Kidney tubule cell (primary cell): Measurements from ENCODE around the gene LGALS3BP.
A peak's percentile ranks its signal among the peaks of the same experiment; 100 is the strongest.
"Not testable (repeated sequence)": the region's sequence is repeated elsewhere in the genome, so short reads cannot be mapped to it uniquely, and the experiment has no call there.

Experiments used
- DNase-seq: peaks from one replicate; pipeline ENCODE4 v3.0.0-alpha.2; 2018; ENCODE audit warnings: low spot score

The LGALS3BP gene

DNA sequence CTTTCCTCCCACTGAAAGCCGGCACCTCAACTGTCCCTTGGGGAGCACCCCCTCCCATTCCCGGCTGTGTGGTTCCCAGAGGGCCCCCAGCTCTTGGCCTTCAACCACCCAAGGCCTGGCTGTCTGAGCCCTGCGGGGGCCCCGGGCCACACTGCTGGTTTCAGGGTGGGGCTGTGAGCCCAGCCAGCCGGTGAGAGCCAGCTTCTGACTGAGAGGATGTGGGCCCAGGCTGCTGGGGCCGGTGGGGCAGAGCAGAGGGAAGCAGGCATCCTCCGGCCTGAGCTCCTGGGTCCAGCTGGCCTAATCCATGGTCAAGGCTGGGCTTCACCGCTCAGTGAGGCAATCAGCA is 875 bp upstream of the LGALS3BP start:
- DNase-seq: no peak

DNA sequence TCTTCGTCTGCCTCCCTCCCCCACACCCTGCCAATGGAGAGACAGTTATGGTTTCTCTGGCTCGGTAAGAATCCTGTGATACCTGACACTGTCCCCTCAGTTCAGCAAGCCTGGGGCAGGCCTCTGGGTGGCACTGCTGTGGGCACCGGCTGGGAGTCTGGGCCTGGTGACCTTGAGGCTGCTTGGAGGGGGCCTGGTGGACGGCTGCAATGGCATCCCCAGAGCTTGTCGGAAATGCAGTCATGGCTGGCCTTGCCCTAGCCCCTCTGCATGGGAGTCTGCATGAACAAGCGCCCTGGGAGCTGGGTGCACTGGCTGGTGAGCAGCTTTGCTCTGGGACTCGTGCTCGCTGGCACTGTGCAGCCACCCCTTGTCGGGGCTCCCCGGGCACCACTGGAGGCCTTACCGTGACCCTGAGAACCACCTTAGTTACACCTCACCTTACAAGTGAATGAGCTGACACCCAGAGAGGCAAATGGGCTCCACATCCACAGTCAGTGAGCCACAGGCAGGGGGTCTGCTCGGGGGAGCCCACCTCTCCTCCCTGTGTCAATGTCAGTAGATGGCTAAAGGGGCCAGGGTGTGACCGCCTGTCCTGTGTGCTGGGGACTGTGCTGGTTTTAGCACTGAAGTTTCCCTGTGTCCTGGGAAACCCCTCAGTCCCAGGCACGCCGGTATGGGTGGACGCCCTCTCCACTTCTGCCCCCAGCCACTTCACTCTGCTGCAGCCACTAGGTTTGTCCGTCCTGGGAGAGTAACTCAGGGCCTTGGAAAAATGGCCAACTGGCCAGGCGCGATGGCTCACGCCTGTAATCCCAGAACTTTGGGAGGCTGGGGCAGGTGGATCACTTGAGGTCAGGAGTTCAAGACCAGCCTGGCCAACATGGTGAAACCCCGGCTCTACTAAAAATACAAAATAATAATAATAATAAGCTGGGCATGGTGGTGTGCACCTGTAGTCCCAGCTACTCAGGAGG is 1.4 kb downstream of the LGALS3BP start:
- peak; percentile 23 for DNase-seq

DNA sequence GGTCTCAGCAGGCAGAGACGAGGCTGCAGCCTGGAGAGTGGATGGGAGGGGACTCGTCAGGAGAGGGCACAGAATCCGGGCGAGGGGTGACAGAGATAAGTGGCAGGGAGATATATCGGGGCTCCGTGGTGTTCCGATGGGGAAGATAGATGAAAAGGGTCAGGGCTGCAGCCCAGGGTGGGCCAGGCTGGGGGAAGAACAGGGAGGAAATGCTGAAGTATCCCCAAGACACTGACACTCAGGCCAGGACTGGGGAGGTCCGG is 2.1 kb downstream of the LGALS3BP start:
- DNase-seq: no peak

DNA sequence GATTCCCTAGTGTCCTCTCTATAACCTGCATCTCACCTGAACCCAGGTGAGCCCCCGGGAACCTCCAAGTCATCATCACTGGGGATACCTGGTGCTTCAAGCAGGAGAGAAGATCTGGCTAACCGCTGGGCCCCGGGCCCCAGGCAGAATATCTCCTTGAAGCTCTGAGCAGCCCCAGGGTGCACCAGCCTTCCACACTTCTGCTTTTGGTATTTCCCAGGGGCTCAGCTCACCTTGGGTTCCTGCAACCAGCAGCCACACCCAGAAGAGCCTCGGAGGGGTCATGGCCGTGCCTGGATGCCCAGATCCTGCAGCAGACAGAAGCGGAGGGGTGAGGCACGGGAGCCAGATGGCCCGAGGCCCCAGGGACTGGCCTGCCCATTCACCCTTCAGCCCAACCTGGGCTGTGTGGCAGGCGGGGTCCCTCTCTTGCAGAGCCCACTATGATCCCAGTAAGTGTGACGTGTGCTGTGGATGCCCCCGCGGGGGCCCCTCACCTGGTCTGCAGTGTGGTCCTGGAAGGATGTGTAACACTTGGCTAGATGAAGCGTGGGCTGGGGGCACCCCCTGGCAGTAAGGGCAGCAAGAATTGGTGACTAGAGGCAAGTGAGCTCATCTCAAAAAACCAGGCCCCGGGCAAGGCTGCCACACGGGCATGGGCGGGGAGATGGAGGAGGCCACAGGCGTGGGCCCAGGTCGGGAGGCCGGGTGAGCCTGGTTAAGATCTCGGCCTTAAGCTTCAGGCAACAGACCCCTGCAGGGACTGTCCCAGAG is 2.6 kb downstream of the LGALS3BP start:
- DNase-seq: no peak

DNA sequence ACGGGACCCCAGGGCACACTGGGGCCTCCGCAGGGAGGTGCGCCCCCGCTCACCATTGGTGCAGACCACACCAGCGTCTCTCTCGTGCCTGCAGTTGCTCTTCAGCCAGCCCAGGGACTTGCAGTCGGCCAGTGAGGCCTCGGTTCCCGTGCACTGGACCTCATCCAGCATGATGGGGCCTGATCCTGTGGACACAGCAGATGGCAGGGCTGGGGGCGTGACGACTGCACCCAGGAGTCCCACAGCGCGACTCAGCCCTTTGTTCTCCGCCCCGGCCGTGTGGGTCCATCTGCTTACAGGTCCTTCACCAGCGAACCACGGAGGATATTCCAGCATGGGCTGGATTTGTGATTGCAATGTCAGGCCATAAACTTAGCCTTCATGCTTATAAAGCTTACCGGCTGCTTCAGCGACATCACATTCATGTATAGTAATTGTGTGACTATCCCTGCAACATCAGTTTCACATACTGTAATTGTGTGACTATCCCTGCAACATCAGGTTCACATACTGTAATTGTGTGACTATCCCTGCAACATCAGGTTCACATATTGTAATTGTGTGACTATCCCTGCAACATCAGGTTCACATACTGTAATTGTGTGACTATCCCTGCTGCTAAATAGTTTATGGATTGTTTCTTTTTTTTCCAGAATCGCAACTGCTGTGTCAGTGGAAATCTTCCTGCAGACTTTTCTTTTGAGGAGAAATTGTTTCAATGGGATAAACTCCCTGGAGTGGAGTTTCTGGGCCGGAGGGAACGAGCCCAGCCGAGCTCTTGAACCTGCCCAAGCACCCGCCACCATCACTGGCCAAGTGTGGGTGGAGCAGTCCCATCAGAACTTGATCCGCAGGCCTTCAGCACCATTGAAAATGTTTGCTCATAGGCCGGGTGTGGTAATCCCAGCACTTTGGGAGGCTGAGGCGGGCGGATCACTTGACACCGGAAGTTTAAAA is 4.8 kb downstream of the LGALS3BP start:
- DNase-seq: peak; percentile 22

DNA sequence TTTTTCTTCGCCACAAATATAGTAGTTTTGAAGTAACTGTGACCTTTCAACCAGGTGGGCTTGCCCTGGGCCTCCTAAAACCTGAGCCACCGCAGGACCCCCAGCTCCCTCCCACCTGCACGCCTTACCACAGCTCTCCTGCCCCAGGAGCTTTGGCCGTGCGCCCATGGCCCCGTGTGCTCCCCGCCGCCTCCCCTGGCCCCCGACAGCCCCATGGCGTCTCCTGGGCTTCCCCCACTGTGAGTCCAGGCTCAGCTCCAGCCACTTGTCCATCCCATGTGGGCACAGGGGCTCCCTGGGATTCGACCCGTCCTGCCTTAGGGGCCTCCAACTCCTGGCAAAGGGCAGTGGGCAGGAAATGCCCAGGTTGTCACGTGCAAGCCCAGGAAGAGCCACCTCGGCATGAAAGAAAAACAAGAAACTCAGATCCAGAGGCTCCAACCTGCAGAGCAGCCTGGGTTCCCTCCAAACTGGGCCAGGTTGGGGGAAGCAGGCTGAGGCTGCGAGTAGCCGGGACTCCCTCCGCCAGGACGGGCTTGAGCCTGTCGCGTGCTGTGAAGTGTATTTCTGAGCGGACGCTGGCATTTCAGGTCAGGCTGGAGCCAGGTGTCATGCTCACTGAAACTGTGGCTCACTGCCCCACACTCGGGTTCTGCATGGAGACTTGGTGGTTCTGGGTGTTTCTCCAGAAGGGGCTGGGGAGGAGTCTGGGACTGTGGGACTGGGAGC is 5.8 kb downstream of the LGALS3BP start:
- no peak for DNase-seq

DNA sequence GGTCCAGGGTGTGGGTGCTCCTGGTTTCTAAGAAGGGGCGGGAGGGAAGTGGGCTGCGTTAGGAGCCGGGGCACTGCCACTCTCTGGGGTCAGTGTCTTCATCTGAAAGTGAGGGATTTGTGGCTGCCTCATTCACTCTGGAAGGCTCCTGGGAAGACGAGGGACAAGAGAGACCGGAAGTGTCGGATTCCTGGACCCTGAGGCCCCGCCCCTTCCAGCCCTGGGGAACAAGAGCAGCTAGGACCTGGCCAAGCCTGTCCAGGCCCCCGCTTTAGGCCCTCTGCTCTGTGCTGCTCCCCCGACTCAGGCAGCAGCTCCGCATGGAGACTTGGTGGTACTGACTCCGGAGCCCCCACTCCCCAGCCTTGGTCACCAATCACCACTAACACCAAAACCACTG is 6.5 kb downstream of the LGALS3BP start:
- no peak for DNase-seq

DNA sequence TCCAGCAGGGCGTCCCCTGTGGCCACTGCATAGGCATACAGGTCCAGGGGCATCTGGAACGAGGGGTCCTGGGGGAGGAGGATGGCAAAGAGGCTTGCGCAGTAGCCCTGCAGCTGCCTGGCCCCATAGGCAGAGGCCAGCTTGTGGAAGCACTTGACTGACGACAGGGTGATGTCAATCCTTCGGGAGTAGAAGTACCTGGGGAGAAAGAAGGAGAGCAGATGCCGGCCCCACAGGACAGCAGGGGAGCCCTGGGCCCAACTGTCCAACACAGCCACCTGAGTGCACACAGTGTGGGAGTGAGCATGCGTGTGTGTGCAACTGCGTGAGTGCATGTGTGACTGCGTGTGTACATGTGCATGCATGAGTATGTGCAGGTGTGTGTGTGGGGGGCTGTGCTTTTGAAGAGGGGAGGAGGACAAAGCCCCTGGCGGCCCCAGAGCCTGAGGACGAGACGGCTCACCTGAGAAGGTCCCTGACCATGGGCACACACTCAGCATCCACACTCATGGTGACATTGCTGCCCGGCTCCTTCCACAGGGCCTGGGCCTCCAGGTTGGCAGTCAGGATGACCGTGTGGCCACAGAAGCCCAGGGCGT is 7.1 kb downstream of the LGALS3BP start:
- DNase-seq: no peak

DNA sequence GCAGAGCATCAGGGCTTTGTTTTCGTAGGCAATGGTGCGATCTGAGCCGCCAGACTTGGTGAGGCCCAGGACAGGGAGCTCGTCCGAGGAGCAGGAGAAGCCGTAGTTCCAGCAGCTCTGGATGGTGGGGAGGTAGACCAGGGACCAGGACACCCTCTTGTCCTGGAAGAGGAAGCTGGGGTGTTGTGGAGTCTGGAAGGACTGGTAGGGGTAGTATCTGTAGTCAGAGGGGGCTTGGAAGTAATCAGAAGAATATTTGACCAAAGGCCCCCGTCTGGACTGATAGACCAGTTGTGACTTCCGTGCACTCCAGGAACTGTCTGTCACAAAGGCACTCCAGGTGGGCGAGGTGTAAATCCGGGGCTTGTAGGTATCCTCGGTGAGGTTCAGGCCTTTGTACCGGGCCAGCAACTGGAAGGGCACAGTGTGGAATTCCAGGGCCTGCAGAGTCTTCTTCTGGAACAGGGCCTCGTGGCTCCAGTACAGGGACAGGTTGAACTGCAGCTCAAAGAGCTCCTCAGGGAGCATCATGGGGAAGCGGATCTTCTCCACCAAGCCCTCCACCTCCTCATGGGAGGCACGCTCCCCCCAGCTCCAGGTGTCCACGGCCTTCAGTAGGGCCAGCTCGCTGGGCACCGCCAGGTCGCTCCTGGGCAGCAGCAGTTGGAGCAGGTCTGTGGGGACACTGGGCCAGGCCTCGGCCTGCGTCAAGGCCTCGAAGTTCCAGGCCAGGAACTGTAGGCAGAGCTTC is 7.8 kb downstream of the LGALS3BP start:
- no peak for DNase-seq

DNA sequence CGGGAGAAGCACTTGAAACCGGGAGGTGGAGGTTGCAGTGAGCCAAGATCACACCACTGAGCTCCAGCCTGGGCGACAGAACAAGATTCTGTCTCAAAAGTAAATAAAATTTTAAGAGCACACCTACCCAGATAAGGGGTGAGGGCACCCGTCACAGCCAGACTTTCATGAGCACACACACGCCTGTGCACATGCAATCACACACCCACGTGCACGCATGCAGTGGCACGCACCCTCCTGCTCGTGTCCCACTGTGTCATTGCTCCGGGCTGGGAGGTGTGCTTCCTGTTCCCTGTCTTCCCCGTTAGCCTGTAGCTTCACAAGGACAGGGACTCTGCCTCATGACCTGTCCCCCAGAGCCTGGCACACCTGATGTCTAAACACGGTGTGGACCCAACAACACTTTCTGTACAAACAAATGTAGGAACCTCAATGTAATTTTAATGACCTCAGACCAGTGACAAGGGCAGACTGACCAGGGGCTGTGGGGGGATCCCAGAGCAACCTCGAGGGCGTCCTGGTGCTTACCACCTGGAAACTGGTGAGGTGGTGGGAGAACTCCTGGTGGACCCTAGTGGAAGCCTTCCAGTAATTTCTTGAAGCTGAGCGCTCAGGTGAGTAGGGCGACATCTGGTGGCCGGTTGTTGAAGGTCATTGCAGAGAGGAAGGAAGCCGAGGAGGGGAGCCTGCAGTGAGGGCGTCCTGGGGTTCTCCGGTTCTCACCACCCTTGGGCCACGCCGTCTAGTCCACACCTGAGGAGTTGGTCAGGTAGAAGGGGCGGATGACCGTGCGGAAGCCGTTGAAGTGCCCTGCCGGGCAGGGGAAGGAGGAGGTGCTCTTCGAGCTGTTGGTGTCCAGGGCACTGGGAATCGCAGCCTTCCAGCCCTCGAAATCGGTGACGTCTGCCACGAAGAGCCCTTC is 8.6 kb downstream of the LGALS3BP start:
- peak; percentile 74 for DNase-seq

DNA sequence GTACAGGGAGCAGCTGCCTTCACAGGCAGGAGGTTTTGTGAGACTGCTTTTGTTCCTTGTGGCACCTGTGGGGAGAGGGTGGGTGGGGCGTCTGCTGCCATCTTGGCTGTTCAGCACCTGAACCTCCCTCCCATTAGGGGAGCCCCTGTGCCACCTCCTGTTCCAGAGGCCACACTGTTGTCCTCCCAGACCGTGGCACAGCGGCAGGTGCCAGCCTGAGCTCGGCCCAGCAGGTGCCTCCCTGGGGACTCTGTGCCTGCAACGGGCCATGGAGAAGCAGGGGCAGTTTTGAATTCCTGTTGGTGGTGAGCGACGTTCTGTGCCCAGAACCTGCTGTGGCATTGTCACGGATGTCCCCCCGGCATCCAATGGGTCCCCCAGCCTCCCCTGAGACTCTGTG is 9.9 kb downstream of the LGALS3BP start:
- DNase-seq: no peak

DNA sequence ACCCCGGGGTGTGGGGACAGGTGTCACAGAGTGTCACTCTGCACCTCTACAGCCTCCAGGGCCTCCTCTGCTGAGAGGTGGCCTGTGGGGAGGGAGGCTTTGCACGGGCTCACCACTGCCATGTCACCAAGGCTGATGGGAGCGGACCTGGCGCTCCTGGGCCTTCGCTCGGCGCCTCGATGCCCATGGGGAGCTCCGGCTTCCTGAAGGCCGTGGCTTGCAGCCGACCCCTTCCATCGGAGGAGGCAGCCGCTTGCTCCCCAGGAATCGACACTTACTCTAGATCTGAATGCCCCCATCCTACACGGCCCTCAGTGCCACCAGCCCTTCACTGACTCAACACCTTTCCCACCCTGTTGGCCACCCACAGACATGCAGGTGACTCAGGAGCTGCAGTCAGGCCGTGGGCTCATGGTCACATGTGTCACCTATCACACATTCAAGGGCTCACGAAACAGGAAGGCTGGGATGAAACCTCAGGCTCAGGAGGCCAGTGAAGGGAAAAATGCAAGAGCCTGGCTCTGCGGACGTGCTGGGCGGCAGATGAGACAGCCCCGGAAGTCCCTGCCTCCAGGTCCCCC is 11.9 kb downstream of the LGALS3BP start:
- DNase-seq: peak; percentile 68

DNA sequence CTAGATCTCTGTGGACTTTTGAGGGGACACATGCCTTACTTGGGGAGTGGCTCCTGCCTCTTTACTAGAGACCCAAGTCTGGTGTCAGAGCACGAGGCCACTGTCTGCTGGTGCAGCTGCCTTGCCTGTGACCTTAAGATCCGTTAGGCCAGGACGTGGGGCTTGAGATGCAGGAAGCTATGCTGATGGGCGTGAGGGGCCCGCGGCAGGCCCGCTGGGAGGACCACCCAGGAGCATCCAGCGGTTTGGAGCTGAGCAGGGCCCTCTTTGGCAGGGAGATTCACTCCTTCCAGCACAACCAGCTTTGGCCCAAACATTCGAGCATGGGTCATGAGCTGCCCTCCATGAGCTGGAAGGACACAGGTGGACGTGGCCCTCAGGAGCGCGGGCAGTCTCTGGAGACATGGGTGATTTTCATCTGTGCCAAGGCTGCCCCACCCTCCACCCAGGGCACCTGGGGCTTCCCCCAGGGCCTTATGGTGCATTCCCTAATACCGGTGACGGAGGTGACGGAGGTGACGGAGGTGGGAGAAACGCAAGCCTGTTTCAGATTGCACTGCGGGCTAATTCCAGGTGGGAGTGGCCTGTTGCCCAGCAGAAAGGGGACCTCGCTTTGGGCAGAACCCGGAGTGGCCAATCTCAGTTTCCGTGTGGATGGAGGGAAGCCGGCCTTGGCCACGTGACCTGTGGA is 12.7 kb downstream of the LGALS3BP start:
- no peak for DNase-seq

DNA sequence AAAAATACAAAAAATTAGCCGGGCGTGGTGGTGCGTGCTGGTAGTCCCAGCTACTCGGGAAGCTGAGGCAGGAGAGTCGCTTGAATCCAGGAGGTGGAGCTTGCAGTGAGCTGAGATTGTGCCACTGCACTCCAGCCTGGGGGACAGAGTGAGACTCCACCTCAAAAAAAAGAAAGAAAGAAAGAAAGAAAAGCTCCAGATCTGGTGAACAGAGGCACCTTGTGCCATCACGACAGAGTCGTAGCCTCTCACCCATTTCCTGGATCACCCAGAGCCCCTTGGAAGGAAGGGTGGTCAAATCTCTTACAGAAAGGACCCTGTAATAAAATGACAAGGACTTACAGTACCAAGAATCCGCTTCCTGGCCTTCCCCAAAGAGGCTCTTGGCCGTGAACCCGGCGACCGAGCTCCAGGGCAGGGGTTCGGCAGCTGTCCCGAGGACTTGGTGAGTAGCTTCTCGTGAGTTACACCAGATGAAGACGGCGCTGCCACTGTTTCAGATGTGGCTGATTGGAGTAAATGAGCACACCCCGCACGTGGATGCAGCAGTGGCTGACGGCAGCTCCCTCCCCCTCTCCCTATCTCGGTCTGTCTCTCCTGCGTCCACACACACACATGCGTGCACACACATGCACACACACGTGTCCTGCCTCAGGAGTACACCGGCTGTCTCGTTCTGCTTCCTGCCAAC is 13.5 kb downstream of the LGALS3BP start:
- no peak for DNase-seq

DNA sequence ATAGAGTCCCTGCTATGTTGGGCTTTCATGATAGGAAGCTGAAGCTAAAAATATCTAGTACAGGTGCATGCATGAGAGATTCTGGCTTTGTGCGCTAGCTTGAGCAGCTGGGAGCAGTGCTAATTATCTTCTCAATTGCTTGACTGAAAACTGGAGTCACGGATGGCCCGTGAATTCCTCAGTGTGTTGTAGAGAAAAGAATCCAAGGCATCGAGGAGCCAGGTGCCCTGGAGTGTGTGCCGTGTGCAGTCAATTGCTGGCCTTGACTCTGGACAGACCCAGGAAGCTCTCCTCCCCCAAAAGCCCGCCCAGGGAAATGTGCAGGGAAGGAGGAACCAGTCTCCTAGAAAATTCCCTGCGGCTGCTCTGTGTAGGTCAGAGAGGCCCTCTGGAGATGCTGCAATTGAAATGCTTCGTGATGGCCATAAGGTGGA is 14.2 kb downstream of the LGALS3BP start:
- DNase-seq: no peak

DNA sequence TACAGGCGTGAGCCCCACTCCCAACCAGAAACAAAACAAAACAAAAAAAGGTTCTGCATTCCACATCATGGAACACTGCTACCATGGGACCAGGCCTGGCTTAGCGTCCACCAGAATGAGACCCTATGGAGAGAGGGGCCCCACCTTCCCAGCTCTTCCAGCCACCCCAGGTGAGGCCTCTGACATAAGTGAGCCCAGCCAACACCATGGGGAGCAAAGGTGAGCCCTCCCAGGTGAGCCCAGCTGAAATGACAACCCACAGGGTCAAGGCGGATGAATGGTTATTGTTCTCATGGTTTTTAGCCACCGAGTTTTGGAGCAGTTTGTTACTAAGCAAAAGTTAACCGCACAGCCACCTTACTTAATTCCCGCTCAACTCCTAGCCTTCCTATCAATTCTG is 16.3 kb downstream of the LGALS3BP start:
- DNase-seq: no peak

DNA sequence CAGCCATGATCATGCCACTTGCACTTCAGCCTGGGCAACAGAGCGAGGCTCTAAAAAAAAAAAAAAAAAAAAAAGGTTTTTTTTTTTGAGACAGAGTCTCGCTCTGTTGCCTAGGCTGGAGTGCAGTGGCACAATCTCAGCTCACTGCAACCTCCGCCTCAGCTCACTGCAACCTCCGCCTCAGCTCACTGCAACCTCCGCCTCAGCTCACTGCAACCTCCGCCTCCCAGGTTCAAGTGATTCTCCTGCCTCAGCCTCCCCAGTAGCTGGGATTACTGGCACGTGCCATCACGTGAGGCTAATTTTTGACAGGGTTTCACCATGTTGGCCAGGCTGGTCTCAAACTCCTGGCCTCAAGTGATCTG is 16.8 kb downstream of the LGALS3BP start:
- not testable (repeated sequence) for DNase-seq
